ENCODE measurements around the gene SMYD3.

SMYD3 gene

DNA sequence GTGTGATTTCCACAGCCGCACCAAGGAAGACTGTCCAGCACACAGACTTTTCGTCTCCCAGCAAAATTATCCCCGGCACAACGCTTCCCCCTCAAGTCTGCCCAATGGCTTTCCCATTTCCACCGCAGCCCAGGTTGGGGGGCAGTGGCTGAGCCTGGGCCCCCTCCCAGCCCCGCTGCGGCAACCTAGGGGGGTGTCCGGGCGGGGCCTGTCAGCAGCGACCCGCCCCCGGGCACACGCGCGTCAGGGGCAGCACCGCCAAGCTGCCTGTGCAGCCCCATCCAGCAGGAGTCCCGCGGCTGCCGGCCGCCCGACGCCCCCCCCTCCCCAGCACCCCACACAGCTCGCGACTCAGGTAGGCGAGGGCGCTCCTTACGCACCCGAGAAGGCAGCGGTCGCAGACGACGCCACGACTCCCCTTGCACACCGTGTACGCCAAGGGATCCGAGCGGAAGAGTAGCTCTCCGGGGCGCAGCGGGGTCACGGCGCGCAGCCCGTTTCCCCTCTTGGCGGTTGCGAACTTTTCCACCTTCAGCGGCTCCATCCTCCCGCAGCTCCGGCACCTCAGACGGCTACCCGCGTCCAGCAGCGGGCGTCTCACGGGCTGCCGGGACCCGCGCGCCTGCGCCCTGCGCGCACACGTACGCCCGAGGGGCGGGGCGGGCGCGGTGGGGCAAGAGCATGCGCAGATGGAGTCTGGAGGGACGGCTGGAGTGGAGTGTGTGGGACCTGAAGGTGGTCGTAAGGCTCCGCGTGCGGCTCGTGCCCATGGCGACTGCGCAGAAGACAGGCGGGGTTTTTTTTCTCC, at the start of gene SMYD3:
TSS of gene SMYD3 (minus strand) at position 606 of the 808 bp plus-strand sequence.
- DNase-seq (ENCODE audit: low spot score): peak; percentile 96

DNA sequence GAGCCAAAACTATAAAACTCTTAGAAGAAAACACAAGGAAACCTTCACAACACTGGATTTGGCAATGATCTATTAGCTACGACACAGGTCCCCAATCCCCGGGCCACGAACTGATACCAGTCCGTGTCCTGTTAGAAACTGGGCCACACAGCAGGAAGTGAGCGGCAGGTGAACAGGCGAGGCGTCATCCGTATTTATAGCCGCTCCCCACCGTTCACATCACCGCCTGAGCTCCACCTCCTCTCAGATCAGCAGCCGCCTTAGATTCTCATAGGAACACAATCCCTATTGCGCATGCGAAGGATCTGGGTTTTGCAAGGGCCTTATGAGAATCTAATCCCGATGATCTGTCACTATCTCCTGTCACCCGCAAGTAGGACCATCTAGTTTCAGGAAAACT, 47.1 kb upstream of the SMYD3 start:
- no peak for DNase-seq (ENCODE audit: low spot score)

DNA sequence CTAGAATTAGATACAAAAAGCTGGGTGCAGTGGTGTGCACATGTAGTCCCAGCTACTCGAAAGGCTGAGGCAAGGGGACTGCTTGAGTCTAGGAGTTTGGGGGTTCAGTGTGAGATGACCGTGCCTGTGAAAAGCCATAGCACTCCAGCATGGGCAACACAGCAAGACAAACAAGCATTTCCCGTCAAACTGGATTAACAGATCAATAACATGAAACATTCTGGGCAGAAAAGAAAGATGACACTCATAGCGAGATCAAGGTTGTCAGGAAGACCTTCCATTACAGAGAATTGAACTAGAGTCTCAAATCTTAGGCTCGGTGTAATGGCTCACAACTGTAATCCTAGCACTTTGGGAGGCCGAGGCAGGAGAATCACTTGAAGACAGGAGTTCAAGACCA, 45.0 kb upstream of the SMYD3 start:
- DNase-seq (ENCODE audit: low spot score): no peak

DNA sequence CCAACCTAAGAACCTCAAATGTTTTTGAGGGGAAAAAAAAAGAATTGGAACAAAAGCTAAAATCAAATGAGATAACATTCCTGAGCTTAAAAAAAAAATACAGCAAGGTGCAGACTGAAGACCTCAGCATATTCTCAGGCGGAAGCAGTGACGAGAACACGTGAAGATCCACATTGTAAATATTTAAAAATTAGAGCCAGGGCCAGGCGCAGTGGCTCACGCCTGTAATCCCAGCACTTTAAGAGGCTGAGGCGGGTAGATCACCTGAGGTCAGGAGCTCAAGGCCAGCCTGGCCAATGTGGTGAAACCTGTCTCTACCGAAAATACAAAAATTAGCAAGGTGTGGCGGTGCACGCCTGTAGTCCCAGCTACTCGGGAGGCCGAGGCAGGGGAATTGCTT, 43.3 kb upstream of the SMYD3 start:
- DNase-seq (ENCODE audit: low spot score): no peak

DNA sequence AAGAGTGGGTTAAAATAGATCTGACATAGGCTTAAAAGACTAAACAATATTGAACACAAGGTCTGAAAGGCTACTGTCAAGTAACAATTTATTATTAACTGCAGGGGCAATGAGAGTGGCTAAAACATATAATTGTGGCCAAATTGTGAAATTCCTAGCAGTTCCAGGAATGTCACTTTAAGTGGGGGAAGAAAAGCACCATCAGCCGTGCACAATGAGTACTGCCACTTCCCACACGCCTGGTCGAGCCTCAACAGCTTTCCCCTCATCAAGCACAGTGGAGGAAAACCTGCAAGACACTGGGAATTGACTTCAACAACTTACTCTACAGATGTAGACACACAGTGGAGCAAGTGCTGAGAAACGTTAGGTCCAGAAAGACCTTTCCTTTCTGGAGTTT, 42.6 kb upstream of the SMYD3 start:
- DNase-seq (ENCODE audit: low spot score): no peak

DNA sequence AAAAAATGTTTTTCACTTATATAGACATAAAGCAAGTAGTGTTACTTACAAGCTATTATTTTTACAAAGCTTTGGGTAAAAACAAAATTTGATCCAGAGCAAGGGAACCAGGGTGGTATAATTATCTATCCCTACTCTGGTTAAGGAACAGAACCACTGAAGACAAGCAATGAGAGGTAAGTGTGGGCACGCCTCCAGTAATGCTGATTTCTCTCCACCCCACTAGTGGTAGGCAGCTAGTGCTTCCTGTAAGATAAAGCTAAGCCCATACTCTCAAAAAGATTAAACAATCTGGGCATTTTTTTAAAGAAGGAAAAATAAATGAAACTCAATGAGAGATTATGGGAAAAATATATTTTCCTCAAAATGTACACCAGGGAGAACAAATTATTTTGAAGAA, 36.9 kb upstream of the SMYD3 start:
- no peak for DNase-seq (ENCODE audit: low spot score)

DNA sequence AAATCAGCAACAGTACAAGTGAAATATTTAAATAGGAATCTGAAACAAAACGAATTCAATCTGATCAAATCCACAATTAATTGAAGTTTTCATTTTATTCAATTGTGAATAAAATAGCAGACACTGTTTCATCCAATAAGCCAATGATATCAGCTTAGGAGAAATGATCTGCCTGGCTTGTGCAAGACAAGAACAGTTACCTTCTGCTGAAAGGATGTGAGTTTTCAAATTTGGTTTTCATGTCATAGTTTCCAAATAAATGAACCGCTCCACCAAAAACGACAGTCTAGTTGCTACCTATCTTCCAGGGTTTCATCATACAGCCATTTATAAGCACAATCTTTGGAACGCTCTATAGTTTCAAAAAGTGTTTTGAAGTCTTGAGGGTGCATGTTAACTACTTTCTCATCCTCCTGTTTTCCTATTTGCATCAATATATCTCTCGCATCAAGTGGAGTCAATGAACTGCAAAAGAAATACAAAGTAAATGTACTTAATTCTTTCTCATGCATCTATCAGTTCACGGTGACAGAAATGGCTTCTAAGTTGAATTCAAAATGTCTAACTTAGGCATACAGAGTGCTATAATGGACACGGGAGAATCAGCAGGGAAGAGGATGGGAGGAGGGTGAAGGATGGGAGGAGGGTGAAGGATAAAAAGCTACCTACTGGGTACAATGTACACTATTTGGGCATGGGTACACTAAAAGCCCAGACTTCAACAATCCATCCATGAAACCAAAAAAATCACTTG, 33.8 kb upstream of the SMYD3 start:
- no peak for DNase-seq (ENCODE audit: low spot score)

DNA sequence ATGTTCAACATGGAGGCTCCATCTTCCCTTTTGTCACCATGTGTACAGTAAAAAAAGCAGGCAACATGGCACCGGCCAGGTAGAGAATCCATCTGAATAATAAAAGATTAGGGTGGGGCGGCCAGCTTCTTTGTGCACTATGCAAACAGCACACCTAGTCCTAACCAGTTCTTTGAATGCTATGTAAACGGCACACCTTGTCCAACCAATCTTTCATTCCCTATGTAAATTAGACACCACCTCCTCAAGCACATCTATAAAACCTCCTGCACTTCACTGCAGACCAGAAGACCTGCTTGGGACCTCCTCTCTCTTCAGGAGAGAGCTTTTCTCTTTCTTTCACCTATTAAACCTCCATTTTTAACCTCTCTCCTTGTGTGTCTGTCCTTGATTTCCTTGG, 30.8 kb upstream of the SMYD3 start:
- no peak for DNase-seq (ENCODE audit: low spot score)

DNA sequence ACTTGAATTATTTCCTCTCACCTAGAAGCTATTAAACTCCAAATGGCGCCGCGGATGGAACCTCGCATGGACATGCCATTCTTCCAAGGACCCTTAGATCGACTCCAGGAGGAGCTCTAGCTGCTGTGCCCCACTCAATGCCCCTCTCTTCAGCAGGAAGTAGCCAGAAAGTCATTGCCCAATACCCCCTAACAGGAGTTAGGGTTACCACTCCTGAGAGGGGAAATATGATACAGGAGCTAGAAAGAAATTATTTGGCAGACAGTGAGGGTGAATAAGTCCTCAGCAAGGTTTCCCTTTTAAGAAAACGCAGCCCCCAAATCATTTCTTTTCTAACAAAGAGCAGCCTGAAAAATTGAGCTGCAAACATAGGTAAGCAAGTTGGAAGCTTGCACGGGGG, 30.4 kb upstream of the SMYD3 start:
- DNase-seq (ENCODE audit: low spot score): no peak

DNA sequence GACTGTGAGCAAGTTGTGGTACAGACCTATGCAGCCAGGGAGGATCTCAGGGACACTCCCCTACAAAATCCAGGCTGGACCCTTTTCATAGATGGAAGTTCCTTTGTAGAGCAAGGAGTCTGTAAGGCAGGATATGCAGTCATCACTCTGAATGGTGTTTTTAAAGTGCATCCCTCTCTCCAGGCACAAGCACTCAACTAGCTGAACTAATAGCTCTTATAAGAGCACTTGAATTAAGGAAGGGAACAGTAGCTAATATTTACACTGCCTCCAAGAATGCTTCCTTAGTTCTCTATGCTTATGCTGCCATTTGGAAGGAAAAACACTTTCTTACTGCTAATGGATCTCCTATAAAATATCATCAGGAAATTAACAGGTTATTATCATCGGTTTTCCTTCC, 27.0 kb upstream of the SMYD3 start:
- DNase-seq (ENCODE audit: low spot score): no peak

DNA sequence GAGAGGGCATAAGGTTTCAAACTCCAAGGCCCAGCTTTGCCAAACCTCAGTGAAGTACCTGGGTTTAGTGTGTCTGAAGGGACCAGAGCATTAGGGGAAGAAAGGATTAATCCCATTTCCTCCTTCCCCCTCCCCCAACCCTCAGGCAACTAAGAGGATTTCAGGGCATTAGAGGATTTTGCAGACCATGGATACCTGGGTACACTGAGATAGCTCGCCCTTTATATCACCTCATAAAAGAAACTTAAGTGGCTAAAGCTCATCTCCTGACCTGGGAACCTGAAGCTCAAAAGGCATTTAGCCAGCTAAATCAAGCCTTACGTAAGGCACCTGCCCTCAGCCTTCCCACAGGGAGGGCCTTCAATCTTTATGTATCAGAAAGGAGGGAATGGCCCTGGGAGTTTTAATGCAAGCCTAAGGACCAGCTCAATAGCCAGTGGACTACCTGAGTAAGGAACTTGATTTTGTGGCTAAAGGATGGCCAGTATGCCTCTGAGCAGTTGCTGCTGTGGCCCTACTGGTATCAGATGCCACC, 26.4 kb upstream of the SMYD3 start:
- DNase-seq (ENCODE audit: low spot score): no peak

DNA sequence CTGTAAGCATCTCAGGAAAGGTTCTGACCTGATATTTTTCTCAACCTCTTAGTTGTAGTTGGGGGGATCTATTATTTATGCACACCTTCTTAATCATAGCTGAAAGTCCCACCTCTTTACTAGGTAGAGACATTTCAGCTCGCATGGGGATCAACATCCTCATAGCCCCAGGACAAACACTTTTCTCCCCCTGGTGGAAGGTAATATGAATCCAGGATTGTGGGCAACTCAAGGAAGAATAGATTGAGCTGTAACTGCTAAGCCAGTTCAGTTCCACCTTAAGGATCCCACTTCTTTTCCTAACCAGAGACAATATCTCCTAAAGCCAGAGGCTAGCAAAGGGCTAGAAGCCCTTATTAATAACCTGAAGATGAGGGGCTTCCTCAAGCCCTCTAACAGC, 25.4 kb upstream of the SMYD3 start:
- no peak for DNase-seq (ENCODE audit: low spot score)

DNA sequence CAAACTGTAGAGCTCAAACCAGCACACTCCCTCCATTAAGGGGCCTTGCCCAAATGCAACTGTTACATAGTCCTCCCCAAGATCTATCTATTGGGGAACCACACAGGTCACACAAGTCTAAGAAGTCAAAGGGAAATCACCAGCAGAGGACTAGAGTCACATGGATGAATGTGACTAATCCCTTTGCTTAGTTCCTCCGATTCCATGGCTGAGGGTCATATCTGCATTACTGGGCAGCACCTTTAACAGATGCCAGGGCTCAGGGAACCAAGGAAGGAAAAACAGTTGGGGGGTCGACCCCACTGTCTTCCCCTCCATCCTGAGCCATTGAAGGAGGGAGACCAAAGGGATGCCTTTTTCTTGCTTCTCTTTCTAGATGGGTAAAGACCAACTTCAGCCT, 23.4 kb upstream of the SMYD3 start:
- DNase-seq (ENCODE audit: low spot score): no peak

DNA sequence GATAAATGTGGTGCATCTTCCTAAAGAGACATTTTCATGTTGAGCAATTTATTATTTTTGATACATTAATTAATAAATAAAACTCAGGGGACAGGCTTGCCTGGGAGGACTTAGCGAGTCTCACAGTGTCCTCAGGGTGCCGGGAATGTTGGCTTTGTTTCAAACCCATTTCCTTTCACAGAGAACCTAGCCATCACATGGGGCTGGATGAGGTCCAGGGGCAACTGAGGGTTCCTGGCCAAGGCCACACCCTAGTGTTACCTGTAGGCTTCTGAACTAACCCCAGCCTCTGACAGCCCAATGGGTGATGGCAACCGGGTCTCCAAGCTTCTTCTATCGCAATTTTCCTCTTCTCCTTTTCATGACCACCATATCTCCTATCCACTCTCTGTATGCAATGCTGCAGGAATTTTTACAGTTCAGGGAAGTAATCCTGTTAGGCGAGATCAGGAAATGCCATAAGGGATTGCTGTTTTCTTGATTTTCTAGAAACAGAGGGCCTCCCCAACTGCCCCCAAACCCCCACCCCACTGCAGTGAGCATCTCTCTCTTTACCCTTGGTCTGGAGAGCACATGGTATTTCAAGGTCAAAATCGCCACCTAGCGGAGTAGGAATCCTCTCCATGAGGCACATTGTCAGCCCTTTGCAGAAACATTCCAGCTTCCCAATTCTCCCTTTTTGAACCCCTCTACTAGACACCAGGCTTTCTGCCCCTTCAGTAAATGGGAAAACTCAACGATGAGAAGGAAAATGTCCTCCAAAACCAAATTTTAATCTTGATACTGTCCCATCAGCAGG, 22.1 kb upstream of the SMYD3 start:
- DNase-seq (ENCODE audit: low spot score): no peak

DNA sequence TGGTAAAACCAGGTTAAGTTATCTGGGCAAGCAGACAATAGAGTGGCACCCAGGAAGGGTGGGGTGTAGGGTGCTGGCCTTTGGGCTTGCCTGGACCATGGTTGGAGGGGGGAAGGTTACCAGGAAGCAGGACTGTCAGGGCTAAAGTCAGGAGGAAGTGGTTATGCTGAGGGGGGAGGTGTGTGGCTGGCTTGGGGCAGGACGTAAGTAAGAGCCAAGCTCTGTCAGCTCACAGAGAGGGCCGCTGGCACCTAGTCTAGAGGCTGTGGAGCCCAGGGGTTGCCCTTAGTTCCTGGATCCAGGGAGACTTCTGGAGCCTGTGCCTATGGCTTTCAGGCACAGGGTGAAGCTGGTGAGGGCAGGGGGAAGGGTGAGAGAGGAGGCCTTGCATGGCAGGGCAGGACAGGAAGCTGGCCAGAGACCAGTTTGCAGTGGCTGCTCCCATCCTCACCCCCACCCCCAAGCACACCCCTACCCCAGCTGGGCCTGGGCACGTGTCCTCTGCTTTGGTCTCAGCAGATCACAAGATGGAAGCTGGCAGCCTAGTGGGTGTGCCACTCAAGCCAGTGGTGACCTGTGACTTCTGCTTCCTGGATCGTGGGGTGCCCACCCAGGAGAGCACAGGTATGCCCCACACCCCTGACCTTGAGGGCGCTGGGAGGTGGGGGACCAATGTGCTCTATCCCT, 20.5 kb upstream of the SMYD3 start:
- no peak for DNase-seq (ENCODE audit: low spot score)

DNA sequence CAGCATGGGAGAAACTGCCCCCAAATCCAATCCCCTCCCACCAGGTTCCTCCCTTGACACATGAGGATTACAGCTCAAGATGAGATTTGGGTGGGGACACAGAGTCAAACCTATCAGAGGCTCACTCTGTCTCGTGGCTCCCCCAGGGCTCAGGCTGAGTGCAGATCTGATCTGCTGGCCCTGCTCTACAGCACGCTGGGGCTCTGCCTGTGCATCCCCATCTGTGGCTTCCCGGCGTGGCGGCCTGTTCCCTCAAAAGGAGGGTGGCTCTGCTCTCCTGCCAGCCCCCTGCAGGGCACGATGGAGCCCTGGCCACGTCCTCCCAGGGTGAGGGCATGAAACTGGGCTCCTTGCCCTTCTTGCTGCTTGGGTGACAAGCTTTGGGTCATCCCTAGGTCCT, 19.8 kb upstream of the SMYD3 start:
- DNase-seq (ENCODE audit: low spot score): no peak

DNA sequence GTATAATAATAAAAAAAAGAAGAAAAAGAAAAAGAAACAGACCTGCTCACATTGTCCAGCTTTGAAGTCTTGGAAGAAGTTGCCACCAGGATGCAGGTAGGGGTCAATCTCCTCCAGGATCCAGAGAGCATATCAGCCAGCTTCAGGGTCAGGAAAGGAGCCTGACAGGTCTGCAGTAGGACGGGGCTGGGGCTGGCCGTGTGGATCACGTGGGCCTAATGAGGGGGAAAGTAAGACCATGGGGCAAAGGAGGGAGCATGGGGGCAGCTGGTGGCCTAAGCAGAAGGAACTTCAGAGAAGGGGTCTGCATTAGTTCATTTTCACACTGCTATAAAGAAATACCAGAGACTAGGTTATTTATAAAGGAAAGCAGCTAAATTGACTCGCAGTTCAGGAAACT, 19.3 kb upstream of the SMYD3 start:
- DNase-seq (ENCODE audit: low spot score): no peak

DNA sequence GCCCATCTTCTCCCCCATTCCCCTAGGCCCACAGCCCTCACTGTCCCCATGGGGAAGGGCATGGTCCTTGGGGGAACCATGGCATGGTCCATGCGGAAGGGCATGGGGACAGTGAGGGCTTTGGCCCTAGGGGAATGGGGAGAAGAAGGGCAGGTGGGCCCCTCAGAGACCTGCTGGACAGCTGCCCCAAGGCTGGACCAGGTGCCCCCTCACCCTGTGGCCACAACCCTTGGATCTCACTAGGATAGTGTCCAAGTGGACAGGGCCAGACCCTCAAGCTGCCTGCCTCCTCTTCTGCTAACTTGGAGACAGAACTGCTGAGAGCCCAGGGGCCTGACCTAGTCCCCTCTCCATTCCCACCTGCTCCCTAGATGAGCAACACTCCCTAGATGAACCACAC, 12.4 kb upstream of the SMYD3 start:
- no peak for DNase-seq (ENCODE audit: low spot score)

DNA sequence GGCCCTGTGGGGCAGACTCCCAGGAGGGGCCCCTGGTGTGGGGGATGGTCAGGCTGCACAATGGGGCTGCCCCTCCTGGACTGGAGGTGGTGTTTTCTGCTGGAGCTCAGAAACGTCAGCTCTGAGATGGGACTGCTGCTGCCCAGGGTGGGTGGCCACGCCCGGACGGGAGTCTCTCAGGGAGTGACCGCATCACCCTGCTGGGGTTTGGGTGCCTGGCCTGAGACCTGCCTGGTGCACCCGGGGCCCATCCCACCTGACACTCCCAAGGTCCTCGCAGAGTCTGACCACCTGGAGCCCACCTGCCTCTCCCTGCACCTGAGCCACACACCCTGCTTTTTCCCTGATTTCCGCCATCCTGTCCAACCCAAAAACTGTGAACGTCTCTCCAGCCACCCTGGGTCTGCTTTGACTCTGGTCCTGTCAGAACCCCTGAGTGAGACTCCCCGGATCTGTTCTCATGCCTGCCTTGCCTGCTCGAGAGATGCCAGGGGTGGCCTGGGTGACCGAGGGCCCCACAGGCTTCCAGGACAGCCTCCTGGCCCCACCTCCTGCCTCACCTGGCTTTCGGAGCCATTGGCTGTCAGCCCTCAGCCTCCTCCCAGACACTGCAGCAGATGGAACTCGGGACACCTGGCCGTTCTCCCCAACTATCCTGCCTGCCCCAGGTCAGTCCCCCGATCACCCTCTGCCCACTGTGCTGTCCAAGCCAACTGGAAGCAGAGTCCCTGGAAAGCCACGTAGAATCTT, 11.6 kb upstream of the SMYD3 start:
- DNase-seq (ENCODE audit: low spot score): no peak

DNA sequence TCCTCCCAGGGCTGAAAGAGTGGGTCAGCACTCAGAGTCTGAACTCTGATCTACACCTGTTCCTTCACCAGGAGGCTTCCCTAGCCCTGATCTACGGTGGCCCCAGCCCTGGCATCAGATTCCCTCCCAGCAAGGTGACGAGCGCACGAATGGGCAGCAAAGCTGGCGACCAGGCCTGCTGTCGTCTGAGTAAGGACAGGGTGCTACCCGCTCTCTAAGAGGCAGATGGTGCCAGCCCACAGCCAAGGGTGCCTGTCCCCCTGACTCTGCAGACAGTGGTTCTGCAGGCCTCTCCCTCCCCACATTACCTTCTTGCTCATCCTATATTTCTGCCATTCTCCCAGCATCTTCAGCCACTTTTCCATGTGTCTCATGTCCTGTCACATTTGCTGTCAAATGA, 10.3 kb upstream of the SMYD3 start:
- DNase-seq (ENCODE audit: low spot score): no peak

DNA sequence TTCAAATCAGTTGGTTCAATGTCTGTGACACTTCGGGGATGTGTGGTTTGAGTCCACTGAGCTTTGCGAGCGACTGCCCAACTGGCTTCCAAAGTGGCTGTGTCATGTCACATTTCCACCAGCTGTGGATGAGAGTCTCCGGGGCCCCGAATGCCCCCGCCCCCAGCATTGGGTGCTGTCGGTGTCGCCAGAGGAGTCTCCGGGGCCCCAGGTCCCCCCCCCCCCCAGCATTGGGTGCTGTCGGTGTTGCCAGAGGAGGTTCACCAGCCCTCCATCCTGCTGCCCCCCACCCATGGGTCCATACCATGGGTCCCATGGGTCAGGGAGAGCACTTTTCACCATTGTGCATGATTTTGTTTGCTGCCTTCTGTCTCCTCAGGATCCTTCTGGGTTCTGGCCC, 9.0 kb upstream of the SMYD3 start:
- no peak for DNase-seq (ENCODE audit: low spot score)

All from AG08396 (cell line).